Kidney epithelial cell (primary cell): ENCODE measurements around the gene LGALS9. TPM values are rescaled to one million over a fixed set of nuclear protein-coding genes. Genes with fewer than 3 reads are reported as not detected.

ENCODE experiments used
- DNase-seq: peaks from one replicate; pipeline ENCODE4 v3.0.0-alpha.2; 2010; ENCODE audit warnings: low read depth
- H3K27me3 ChIP-seq: 2 replicates; pipeline ENCODE4 v1.6.0; 2011; ENCODE audit warnings: low read length; ENCODE audit not compliant: control insufficient read depth, insufficient read depth
- H3K36me3 ChIP-seq: 2 replicates; pipeline ENCODE4 v1.5.1; 2011; ENCODE audit warnings: low read length; ENCODE audit not compliant: control insufficient read depth, insufficient read depth
- H3K4me3 ChIP-seq: 2 replicates; pipeline ENCODE4 v1.5.1; 2011; ENCODE audit warnings: low read depth, mild to moderate bottlenecking, control low read depth, low read length
- CTCF ChIP-seq: IDR thresholded peaks from 2 replicates; pipeline ENCODE4 v1.5.1; 2011; ENCODE audit warnings: mild to moderate bottlenecking, moderate library complexity, low read length, control low read depth, inconsistent platforms; ENCODE audit not compliant: insufficient read depth, poor library complexity, severe bottlenecking
- total RNA-seq: library from RNA; depleted of rRNA; stranded (reverse); fragments of >200 nt; gene quantifications from 2 replicates; pipeline ENCODE4 v1.2.3, GENCODE V29; 2015

LGALS9 gene
- total RNA-seq, 1 donor from 2014 or later = 3.4 TPM

- Histone ChIP-seq H3K27me3 (no peaks in the 10 kb centered on the region), H3K36me3 (peaks cover 1% of the 10 kb centered on the region), H3K4me3 (no peak overlapping the region)
- TF ChIP-seq CTCF = no peak
- no peak for DNase-seq
Measured at GRCh38 chr17:27588354-27588753, 42.6 kb upstream of the LGALS9 start.

GRCh38 chr17:27590864-27591263 is 40.1 kb upstream of the LGALS9 start:
- no peak for DNase-seq
- no peak for TF ChIP-seq CTCF

GRCh38 chr17:27591986-27592385 is 39.0 kb upstream of the LGALS9 start:
- TF ChIP-seq CTCF = no peak
- DNase-seq = no peak
- Histone ChIP-seq H3K36me3 (peaks cover 3% of the 10 kb centered on the region), H3K27me3 (no peaks in the 10 kb centered on the region), H3K4me3 (no peak overlapping the region)

More at GRCh38 chr17:27590864-27591263, 40.1 kb upstream of the LGALS9 start:
- H3K4me3 ChIP-seq = no peak overlapping the region
- H3K36me3 ChIP-seq = peaks cover 1% of the 10 kb centered on the region
- H3K27me3 ChIP-seq = no peaks in the 10 kb centered on the region

- no peak for TF ChIP-seq CTCF
- peaks cover 3% of the 10 kb centered on the region for H3K36me3 ChIP-seq
- H3K27me3 ChIP-seq = no peaks in the 10 kb centered on the region
- DNase-seq = no peak
- H3K4me3 ChIP-seq = no peak overlapping the region
Measured at GRCh38 chr17:27593232-27593856, 37.6 kb upstream of the LGALS9 start.

- Histone ChIP-seq H3K4me3 (no peak overlapping the region), H3K27me3 (no peaks in the 10 kb centered on the region), H3K36me3 (peaks cover 3% of the 10 kb centered on the region)
- no peak for TF ChIP-seq CTCF
- no peak for DNase-seq
Measured at GRCh38 chr17:27593857-27594255, 37.1 kb upstream of the LGALS9 start.

- H3K27me3 ChIP-seq = no peaks in the 10 kb centered on the region
- no peak for TF ChIP-seq CTCF
- DNase-seq = no peak
- peaks cover 3% of the 10 kb centered on the region for H3K36me3 ChIP-seq
- H3K4me3 ChIP-seq = no peak overlapping the region
Measured at GRCh38 chr17:27595208-27595607, 35.8 kb upstream of the LGALS9 start.
